ENCODE data around the gene FBP1.

Gene FBP1

DNA sequence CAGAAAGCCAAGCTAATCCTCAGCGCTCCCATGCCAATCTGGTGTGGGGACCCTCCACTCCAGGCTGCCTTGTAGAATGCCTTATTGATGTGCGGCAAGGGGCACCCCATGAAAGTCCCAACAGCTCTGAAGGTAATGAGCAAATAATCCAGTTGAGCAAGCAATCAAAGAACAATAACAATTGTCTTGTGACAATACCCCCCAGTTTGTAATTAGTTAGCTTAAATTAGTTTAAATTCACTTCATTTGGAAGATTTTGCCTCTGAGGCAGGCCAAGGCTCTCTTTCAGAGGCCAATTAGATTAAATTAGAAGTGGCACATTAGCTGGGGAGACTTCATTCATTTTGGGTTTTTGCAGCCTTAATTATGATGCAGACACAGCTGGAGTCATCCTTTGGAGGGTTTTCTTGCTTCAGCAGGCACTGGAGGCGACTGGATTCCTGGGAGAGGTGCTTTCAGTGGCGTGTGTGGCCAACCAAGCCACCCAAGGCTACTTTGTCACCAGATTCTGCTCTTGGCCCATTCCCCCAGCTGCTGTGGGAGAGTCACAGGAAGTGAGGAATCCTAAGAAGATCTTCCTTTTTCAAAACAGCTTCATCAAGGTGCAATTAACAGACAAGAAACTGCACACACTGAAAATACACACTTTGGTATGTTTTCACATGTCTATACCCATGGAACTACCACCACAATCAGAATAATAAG lies 17.9 kb upstream of the FBP1 start:
- 33 to 39% methylated on average over 4 of the region's 4 CpGs for WGBS, 2 experiments
- H3K4me3 ChIP-seq (ENCODE audit: insufficient read depth, low read depth, low read length), result no peak overlapping the region
- peaks cover 17% of the 10 kb centered on the region for H3K4me1 ChIP-seq (ENCODE audit: control insufficient read depth, insufficient read depth, low read length)
- H3K27me3 ChIP-seq (ENCODE audit: control insufficient read depth, insufficient read depth, low read length, poor library complexity, severe bottlenecking), result no peaks in the 10 kb centered on the region
- peak overlapping the region; percentile 47 for H3K27ac ChIP-seq (ENCODE audit: insufficient read depth, low read depth, low read length, poor library complexity, severe bottlenecking)
- H3K36me3 ChIP-seq (ENCODE audit: control insufficient read depth, insufficient read depth, low read length), result no peaks in the 10 kb centered on the region
- H3K9me3 ChIP-seq (ENCODE audit: control insufficient read depth, low read length), result no peaks in the 10 kb centered on the region

GRCh38 chr9:94656200-94656599 lies 16.9 kb upstream of the FBP1 start:
- no peak overlapping the region for H3K4me3 ChIP-seq (ENCODE audit: insufficient read depth, low read depth, low read length)
- no peak overlapping the region for H3K27ac ChIP-seq (ENCODE audit: insufficient read depth, low read depth, low read length, poor library complexity, severe bottlenecking)
- WGBS, 2 experiments, result 45 to 61% methylated on average over 6 of the region's 6 CpGs
- peaks cover 17% of the 10 kb centered on the region for H3K4me1 ChIP-seq (ENCODE audit: control insufficient read depth, insufficient read depth, low read length)
- no peaks in the 10 kb centered on the region for H3K27me3 ChIP-seq (ENCODE audit: control insufficient read depth, insufficient read depth, low read length, poor library complexity, severe bottlenecking)
- H3K9me3 ChIP-seq (ENCODE audit: control insufficient read depth, low read length), result no peaks in the 10 kb centered on the region
- H3K36me3 ChIP-seq (ENCODE audit: control insufficient read depth, insufficient read depth, low read length), result no peaks in the 10 kb centered on the region

- Histone ChIP-seq H3K27ac (ENCODE audit: insufficient read depth, low read depth, low read length, poor library complexity, severe bottlenecking) (no peak overlapping the region), H3K4me1 (ENCODE audit: control insufficient read depth, insufficient read depth, low read length) (peaks cover 17% of the 10 kb centered on the region), H3K4me3 (ENCODE audit: insufficient read depth, low read depth, low read length) (no peak overlapping the region), H3K9me3 (ENCODE audit: control insufficient read depth, low read length) (no peaks in the 10 kb centered on the region), H3K27me3 (ENCODE audit: control insufficient read depth, insufficient read depth, low read length, poor library complexity, severe bottlenecking) (no peaks in the 10 kb centered on the region), H3K36me3 (ENCODE audit: control insufficient read depth, insufficient read depth, low read length) (no peaks in the 10 kb centered on the region)
- 85 to 87% methylated on average over 10 of the region's 10 CpGs for WGBS, 2 experiments
Measured at GRCh38 chr9:94655739-94656138, 16.4 kb upstream of the FBP1 start.

DNA sequence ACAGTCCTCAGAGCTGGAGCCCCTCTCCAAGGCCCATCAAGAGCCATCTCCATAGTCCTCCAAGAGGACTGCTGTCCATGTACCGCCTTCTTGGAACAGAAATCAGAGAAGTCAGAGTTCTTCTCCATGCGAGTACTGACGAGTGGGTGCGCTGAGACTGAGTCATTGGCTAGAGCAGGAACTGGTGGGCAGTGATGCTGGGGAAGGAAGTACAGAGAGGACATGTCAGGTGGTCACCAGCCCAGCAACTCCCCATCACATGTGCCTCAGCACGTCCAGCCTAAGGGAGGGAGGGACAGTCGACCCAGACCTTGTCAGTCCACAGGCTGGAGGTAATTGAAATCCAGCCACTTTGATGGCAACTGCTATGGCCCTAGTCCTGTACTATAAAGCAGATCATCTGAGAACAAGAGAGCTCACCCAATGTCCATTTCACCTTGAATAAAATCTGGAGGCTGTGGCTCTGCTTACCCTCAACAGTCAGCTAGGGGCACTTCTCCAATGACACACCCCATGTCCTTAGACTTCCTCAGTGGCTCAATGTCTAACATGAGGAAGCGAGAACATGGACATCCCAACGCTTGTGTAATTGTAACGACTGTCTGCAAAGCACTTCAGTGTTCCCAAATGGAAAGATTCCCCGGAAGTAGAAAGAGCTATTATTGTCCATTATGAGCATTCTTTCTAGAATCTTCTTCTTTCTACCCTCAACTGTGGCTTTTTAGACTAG lies 15.0 kb upstream of the FBP1 start:
- WGBS, 2 experiments, result 85 to 86% methylated on average over 10 of the region's 10 CpGs
- peaks cover 17% of the 10 kb centered on the region for H3K4me1 ChIP-seq (ENCODE audit: control insufficient read depth, insufficient read depth, low read length)

DNA sequence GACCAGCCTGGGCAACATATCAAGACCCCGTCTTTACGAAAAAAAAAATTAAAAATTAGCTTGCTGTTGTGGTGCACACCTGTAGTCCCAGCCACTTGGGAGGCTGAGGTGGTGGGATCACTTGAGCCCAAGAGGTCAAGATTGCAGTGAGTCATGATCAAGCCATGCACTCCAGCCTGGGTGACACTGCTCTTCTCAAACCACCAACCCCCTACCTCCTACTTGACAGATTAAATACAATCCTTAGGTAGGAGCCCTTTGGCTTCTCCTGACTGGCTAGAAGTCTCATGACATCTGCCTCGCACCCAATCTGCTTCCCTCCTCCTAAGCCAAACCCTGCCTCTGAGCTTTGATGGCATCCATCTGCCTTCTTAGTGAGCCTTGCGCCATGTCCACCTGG lies 11.6 kb upstream of the FBP1 start:
- Histone ChIP-seq H3K9me3 (ENCODE audit: control insufficient read depth, low read length) (no peaks in the 10 kb centered on the region), H3K27me3 (ENCODE audit: control insufficient read depth, insufficient read depth, low read length, poor library complexity, severe bottlenecking) (no peaks in the 10 kb centered on the region), H3K36me3 (ENCODE audit: control insufficient read depth, insufficient read depth, low read length) (no peaks in the 10 kb centered on the region), H3K4me3 (ENCODE audit: insufficient read depth, low read depth, low read length) (no peak overlapping the region), H3K4me1 (ENCODE audit: control insufficient read depth, insufficient read depth, low read length) (peaks cover 7% of the 10 kb centered on the region), H3K27ac (ENCODE audit: insufficient read depth, low read depth, low read length, poor library complexity, severe bottlenecking) (no peak overlapping the region)
- WGBS, 2 experiments, result 95 to 97% methylated on average over 4 of the region's 4 CpGs

More for the DNA sequence above, 15.0 kb upstream of the FBP1 start:
- H3K27ac ChIP-seq (ENCODE audit: insufficient read depth, low read depth, low read length, poor library complexity, severe bottlenecking), result no peak overlapping the region
- no peaks in the 10 kb centered on the region for H3K36me3 ChIP-seq (ENCODE audit: control insufficient read depth, insufficient read depth, low read length)
- no peaks in the 10 kb centered on the region for H3K27me3 ChIP-seq (ENCODE audit: control insufficient read depth, insufficient read depth, low read length, poor library complexity, severe bottlenecking)
- no peak overlapping the region for H3K4me3 ChIP-seq (ENCODE audit: insufficient read depth, low read depth, low read length)
- H3K9me3 ChIP-seq (ENCODE audit: control insufficient read depth, low read length), result no peaks in the 10 kb centered on the region

DNA sequence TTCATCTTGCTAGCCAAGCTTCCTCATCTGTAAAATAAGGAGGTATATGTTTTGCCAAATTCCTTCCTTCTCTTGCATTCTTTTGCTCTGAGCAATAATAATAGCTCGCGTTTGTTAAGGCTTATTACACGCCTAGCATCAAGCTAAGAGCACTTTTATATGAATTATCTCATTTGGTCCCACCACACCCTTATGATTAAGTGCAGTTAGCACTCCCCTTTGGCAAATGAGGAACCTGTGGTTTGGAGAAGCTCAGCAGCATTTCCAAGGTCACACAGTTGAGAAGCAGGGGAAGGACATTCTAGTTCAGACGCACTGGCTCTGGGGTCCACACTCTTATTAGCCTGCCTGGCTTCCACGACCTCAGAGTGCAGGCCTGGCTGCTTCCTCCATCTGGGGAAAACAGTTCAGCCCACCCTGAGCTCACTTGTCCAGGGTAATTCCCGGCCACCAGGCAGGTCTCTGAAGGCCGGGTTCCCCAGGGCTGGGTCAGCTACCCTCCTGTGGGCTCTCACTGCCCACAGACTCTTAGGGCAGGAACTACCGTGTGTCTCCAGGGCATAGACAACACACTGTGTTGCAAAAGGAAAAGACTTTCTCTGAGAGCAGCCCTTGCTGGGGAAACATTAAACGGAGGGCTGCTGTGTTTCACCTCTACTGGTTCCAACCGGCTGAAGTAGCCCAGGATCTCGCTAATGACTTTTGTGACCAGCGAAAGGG lies 9.9 kb upstream of the FBP1 start:
- Histone ChIP-seq H3K4me3 (ENCODE audit: insufficient read depth, low read depth, low read length) (no peak overlapping the region), H3K4me1 (ENCODE audit: control insufficient read depth, insufficient read depth, low read length) (peaks cover 7% of the 10 kb centered on the region), H3K36me3 (ENCODE audit: control insufficient read depth, insufficient read depth, low read length) (no peaks in the 10 kb centered on the region), H3K9me3 (ENCODE audit: control insufficient read depth, low read length) (no peaks in the 10 kb centered on the region), H3K27me3 (ENCODE audit: control insufficient read depth, insufficient read depth, low read length, poor library complexity, severe bottlenecking) (no peaks in the 10 kb centered on the region), H3K27ac (ENCODE audit: insufficient read depth, low read depth, low read length, poor library complexity, severe bottlenecking) (no peak overlapping the region)
- 88% methylated on average over 12 of the region's 12 CpGs for WGBS, 2 experiments

DNA sequence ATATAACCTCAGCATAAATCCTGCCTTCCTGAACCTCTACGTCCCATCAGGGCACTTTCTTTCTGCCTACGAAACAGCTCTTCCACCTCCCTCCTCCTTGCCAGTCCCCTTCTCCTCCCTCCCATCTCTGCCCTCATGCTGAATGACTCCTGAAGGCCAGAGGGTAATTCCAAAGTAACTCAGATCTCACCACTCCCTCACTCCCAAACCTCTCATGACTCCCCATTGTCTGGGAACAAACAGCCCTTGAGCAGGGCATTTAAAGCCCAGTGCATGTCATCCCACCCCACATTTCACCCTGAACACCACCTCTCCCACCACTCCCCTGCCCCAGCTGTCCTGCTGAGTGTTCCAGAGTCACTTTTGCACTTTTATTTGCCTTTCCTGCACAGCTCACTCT lies 8.9 kb upstream of the FBP1 start:
- WGBS, 2 experiments, result 82 to 83% methylated on average over 2 of the region's 2 CpGs
- Histone ChIP-seq H3K27ac (ENCODE audit: insufficient read depth, low read depth, low read length, poor library complexity, severe bottlenecking) (no peak overlapping the region), H3K36me3 (ENCODE audit: control insufficient read depth, insufficient read depth, low read length) (no peaks in the 10 kb centered on the region), H3K4me1 (ENCODE audit: control insufficient read depth, insufficient read depth, low read length) (peaks cover 7% of the 10 kb centered on the region), H3K4me3 (ENCODE audit: insufficient read depth, low read depth, low read length) (no peak overlapping the region), H3K27me3 (ENCODE audit: control insufficient read depth, insufficient read depth, low read length, poor library complexity, severe bottlenecking) (peaks cover under 1% of the 10 kb centered on the region), H3K9me3 (ENCODE audit: control insufficient read depth, low read length) (no peaks in the 10 kb centered on the region)

- no peak overlapping the region for H3K4me3 ChIP-seq (ENCODE audit: insufficient read depth, low read depth, low read length)
- 58 to 64% methylated on average over 6 of the region's 6 CpGs for WGBS, 2 experiments
- no peak overlapping the region for H3K27ac ChIP-seq (ENCODE audit: insufficient read depth, low read depth, low read length, poor library complexity, severe bottlenecking)
- no peaks in the 10 kb centered on the region for H3K9me3 ChIP-seq (ENCODE audit: control insufficient read depth, low read length)
- H3K27me3 ChIP-seq (ENCODE audit: control insufficient read depth, insufficient read depth, low read length, poor library complexity, severe bottlenecking), result peaks cover 12% of the 10 kb centered on the region
- H3K36me3 ChIP-seq (ENCODE audit: control insufficient read depth, insufficient read depth, low read length), result no peaks in the 10 kb centered on the region
- H3K4me1 ChIP-seq (ENCODE audit: control insufficient read depth, insufficient read depth, low read length), result peaks cover 7% of the 10 kb centered on the region
Measured at GRCh38 chr9:94645901-94646300, 6.6 kb upstream of the FBP1 start.

DNA sequence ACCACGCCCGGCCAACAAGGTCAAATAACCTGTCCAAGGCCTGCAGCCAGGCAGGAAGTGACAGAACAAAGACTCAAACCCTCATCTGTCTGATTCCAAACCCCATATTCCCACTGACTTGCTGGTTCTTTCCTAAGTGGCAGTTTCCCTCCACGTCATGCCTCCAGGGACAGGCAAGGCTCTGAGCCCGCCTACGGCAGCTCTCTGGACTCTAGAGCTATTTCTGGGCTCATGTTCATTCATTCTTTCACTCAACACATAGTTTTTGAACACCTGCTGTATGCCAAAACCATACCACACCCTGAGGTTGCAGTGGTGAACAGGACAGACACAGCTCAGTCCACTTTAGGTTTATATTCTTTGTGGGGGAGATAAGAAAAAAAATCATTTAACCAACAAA lies 5.2 kb upstream of the FBP1 start:
- H3K4me3 ChIP-seq (ENCODE audit: insufficient read depth, low read depth, low read length), result no peak overlapping the region
- H3K36me3 ChIP-seq (ENCODE audit: control insufficient read depth, insufficient read depth, low read length), result no peaks in the 10 kb centered on the region
- H3K27ac ChIP-seq (ENCODE audit: insufficient read depth, low read depth, low read length, poor library complexity, severe bottlenecking), result no peak overlapping the region
- peaks cover 16% of the 10 kb centered on the region for H3K4me1 ChIP-seq (ENCODE audit: control insufficient read depth, insufficient read depth, low read length)
- no peaks in the 10 kb centered on the region for H3K9me3 ChIP-seq (ENCODE audit: control insufficient read depth, low read length)
- H3K27me3 ChIP-seq (ENCODE audit: control insufficient read depth, insufficient read depth, low read length, poor library complexity, severe bottlenecking), result peaks cover 26% of the 10 kb centered on the region
- WGBS, 2 experiments, result 93% methylated on average over 5 of the region's 5 CpGs

- WGBS, 2 experiments, result 94 to 95% methylated on average over 4 of the region's 4 CpGs
- H3K9me3 ChIP-seq (ENCODE audit: control insufficient read depth, low read length), result no peaks in the 10 kb centered on the region
- H3K27ac ChIP-seq (ENCODE audit: insufficient read depth, low read depth, low read length, poor library complexity, severe bottlenecking), result no peak overlapping the region
Measured at GRCh38 chr9:94643741-94644140, 4.4 kb upstream of the FBP1 start.

More at GRCh38 chr9:94643741-94644140, 4.4 kb upstream of the FBP1 start:
- Histone ChIP-seq H3K4me1 (ENCODE audit: control insufficient read depth, insufficient read depth, low read length) (peaks cover 22% of the 10 kb centered on the region), H3K4me3 (ENCODE audit: insufficient read depth, low read depth, low read length) (no peak overlapping the region), H3K27me3 (ENCODE audit: control insufficient read depth, insufficient read depth, low read length, poor library complexity, severe bottlenecking) (peaks cover 34% of the 10 kb centered on the region), H3K36me3 (ENCODE audit: control insufficient read depth, insufficient read depth, low read length) (no peaks in the 10 kb centered on the region)

Data from ectodermal cell (in vitro differentiated cells).